ENCODE data around the gene VPS4A. TPM values are rescaled to one million over a fixed set of nuclear protein-coding genes. Genes with fewer than 3 reads are reported as not detected.

The VPS4A gene
- total RNA-seq, 1 experiment from 2014 or later = 42.2 TPM

DNA sequence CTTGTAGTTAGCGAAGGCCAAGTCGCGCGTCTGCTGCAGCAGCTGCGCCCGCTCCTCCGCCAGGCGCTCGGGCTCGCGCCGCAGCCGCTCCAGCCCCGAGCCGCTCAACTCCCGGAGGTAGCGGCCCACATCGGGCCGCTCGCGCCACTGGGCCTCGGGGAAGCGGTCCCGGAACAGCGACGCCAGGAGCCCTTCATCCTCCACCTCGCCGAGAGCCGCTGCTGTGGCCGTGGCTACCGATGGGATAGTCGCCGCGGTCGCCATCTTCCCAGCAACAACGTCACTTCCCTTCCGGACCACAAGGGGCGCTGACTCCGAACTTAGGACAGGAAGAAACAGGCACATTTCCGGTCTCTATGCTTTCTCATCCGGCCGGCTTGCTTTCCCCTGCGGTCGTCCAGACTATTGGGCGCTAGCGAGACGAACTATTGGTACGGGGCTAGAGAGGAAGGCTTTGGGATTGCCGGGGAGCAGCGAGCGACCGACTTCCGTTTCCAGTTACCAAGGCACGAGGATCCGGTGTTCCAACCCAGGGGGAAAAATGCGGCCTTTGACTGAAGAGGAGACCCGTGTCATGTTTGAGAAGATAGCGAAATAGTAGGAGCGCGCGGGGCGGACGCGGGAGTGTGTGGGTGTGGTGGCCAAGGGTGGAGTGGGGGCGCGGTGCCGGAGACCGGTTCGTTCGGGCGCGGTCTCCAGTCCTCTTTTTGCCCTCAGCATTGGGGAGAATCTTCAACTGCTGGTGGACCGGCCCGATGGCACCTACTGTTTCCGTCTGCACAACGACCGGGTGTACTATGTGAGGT is 28.3 kb downstream of the VPS4A start, which contains the start of the genes COG8 and NIP7 (continued):
- TF ChIP-seq, protein P1, sequence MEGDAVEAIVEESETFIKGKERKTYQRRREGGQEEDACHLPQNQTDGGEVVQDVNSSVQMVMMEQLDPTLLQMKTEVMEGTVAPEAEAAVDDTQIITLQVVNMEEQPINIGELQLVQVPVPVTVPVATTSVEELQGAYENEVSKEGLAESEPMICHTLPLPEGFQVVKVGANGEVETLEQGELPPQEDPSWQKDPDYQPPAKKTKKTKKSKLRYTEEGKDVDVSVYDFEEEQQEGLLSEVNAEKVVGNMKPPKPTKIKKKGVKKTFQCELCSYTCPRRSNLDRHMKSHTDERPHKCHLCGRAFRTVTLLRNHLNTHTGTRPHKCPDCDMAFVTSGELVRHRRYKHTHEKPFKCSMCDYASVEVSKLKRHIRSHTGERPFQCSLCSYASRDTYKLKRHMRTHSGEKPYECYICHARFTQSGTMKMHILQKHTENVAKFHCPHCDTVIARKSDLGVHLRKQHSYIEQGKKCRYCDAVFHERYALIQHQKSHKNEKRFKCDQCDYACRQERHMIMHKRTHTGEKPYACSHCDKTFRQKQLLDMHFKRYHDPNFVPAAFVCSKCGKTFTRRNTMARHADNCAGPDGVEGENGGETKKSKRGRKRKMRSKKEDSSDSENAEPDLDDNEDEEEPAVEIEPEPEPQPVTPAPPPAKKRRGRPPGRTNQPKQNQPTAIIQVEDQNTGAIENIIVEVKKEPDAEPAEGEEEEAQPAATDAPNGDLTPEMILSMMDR (IDR thresholded peaks at IDR 0.05 in 2 of 3, conservative IDR thresholded peaks at IDR 0.05 in 1 of 3; ENCODE audit: borderline replicate concordance in 1 of 3, insufficient read depth in 1 of 3, low read depth in 2 of 3, low read length in 2 of 3) = peak; percentile 46 to 76 (median 66); a peak in 5 of 6 replicates
- TF ChIP-seq CBX3 (IDR thresholded peaks at IDR 0.05; ENCODE audit: low read depth) = peak; percentile 83
- peak; percentile 93 for TF ChIP-seq SIN3A (IDR thresholded peaks at IDR 0.05; ENCODE audit: low read depth)
- TF ChIP-seq, protein P2, sequence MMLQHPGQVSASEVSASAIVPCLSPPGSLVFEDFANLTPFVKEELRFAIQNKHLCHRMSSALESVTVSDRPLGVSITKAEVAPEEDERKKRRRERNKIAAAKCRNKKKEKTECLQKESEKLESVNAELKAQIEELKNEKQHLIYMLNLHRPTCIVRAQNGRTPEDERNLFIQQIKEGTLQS (IDR thresholded peaks at IDR 0.05) = no peak
- TF ChIP-seq EZH2phosphoT487 (IDR thresholded peaks at IDR 0.05; ENCODE audit: borderline replicate concordance) = no peak
- TF ChIP-seq FOSL1 (IDR thresholded peaks at IDR 0.05; ENCODE audit: low read depth) = no peak
- TF ChIP-seq ZFX (IDR thresholded peaks at IDR 0.05) = peak; percentile 57; the same call in 1 of the 2 replicates
- TF ChIP-seq, protein P3, sequence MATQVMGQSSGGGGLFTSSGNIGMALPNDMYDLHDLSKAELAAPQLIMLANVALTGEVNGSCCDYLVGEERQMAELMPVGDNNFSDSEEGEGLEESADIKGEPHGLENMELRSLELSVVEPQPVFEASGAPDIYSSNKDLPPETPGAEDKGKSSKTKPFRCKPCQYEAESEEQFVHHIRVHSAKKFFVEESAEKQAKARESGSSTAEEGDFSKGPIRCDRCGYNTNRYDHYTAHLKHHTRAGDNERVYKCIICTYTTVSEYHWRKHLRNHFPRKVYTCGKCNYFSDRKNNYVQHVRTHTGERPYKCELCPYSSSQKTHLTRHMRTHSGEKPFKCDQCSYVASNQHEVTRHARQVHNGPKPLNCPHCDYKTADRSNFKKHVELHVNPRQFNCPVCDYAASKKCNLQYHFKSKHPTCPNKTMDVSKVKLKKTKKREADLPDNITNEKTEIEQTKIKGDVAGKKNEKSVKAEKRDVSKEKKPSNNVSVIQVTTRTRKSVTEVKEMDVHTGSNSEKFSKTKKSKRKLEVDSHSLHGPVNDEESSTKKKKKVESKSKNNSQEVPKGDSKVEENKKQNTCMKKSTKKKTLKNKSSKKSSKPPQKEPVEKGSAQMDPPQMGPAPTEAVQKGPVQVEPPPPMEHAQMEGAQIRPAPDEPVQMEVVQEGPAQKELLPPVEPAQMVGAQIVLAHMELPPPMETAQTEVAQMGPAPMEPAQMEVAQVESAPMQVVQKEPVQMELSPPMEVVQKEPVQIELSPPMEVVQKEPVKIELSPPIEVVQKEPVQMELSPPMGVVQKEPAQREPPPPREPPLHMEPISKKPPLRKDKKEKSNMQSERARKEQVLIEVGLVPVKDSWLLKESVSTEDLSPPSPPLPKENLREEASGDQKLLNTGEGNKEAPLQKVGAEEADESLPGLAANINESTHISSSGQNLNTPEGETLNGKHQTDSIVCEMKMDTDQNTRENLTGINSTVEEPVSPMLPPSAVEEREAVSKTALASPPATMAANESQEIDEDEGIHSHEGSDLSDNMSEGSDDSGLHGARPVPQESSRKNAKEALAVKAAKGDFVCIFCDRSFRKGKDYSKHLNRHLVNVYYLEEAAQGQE (IDR thresholded peaks at IDR 0.05; ENCODE audit: low read depth) = no peak
- no peak for TF ChIP-seq RAD21 (IDR thresholded peaks at IDR 0.05; ENCODE audit: low read depth)
- no peak for TF ChIP-seq JUND (IDR thresholded peaks at IDR 0.05)
- no peak for TF ChIP-seq TCF7L2 (IDR thresholded peaks at IDR 0.05; ENCODE audit: borderline replicate concordance, extremely low read depth, insufficient read depth, insufficient read length)

Measured in HCT116 (cell line).